ENCODE results near the gene JHY. TPM values are rescaled to one million over a fixed set of nuclear protein-coding genes. Genes with fewer than 3 reads are reported as not detected.

Gene JHY
- total RNA-seq, 1 donor from 2014 or later: 1.6 TPM

DNA sequence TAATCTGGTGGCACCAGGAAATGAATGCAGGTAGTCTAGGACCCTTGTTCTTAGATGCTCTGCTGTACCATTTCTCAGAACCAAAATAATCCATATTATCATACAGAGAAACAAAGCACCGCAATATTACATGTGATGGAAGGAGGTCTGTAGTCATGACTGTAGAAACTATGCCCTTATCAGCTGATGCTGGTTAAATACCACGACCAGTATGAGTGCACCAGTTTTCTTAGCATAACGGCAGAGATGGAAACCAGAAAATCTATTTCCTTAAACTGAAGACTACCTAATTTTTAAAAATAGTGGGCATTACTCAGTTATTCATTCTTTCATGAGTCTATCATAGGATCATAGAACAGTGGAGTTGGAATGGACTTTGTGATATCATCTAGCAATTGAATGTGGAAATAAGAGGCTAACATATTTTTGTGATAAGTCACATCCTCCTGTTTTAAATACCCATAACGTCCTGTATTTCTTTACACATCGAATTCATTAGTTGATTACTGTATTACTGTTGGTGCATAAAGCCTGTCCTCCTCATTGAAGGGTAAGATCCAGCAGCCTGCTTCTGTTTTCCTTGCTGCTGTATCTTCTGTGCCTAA is 15.1 kb downstream of the JHY start:
- peaks cover 2 to 4% (median 3%) of the 10 kb centered on the region in 3 donors for H3K27me3 ChIP-seq (ENCODE audit: control insufficient read depth in 3 of 3, insufficient read depth in 3 of 3, low read length in 3 of 3)
- H3K9ac ChIP-seq (ENCODE audit: low read depth in 1 of 3, low read length in 3 of 3): no peak overlapping the region
- H3K27ac ChIP-seq (ENCODE audit: low read depth, low read length): no peak overlapping the region
- H3K4me3 ChIP-seq (ENCODE audit: low read length in 3 of 3): no peak overlapping the region
- no peaks in the 10 kb centered on the region for H3K9me3 ChIP-seq (ENCODE audit: control insufficient read depth in 3 of 3, low read length in 3 of 3)
- no peaks in the 10 kb centered on the region for H3K36me3 ChIP-seq (ENCODE audit: control insufficient read depth in 3 of 3, insufficient read depth in 3 of 3, low read length in 3 of 3)
- no peaks in the 10 kb centered on the region for H3K4me1 ChIP-seq (ENCODE audit: control insufficient read depth in 3 of 3, insufficient read depth in 3 of 3, low read length in 3 of 3)

DNA sequence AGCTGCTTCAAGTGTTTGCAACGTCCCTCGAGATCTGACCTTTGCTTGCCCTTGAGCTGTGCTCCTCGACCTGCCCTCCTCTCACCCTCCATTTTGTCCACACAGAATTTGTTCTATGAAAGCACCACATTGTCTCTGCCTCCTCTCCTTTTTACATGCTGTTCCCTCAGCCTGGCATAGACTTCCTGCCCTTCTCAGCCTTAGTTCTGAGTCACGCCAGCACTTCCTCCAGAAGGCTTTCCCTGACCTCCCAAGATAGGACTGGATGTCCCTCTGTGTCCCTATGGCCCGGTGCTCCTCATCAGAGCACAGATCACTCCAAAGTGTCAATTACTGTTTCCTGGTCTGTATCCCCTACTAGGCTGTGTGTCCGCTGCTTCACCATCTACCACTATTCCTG is 16.2 kb downstream of the JHY start:
- Histone ChIP-seq H3K36me3 (ENCODE audit: control insufficient read depth in 3 of 3, insufficient read depth in 3 of 3, low read length in 3 of 3) (no peaks in the 10 kb centered on the region), H3K9ac (ENCODE audit: low read depth in 1 of 3, low read length in 3 of 3) (no peak overlapping the region)

GRCh38 chr11:122900587-122901202 is 18.1 kb downstream of the JHY start:
- Histone ChIP-seq H3K9me3 (ENCODE audit: control insufficient read depth in 3 of 3, low read length in 3 of 3) (no peaks in the 10 kb centered on the region), H3K27ac (ENCODE audit: low read depth, low read length) (no peak overlapping the region), H3K9ac (ENCODE audit: low read depth in 1 of 3, low read length in 3 of 3) (no peak overlapping the region), H3K4me1 (ENCODE audit: control insufficient read depth in 3 of 3, insufficient read depth in 3 of 3, low read length in 3 of 3) (no peaks in the 10 kb centered on the region), H3K27me3 (ENCODE audit: control insufficient read depth in 3 of 3, insufficient read depth in 3 of 3, low read length in 3 of 3) (peaks cover 0 to 4% (median 3%) of the 10 kb centered on the region in 3 donors), H3K36me3 (ENCODE audit: control insufficient read depth in 3 of 3, insufficient read depth in 3 of 3, low read length in 3 of 3) (no peaks in the 10 kb centered on the region), H3K4me3 (ENCODE audit: low read length in 3 of 3) (no peak overlapping the region)

More for the DNA sequence above, 16.2 kb downstream of the JHY start:
- H3K27me3 ChIP-seq (ENCODE audit: control insufficient read depth in 3 of 3, insufficient read depth in 3 of 3, low read length in 3 of 3): peaks cover 0 to 4% (median 3%) of the 10 kb centered on the region in 3 donors
- no peaks in the 10 kb centered on the region for H3K4me1 ChIP-seq (ENCODE audit: control insufficient read depth in 3 of 3, insufficient read depth in 3 of 3, low read length in 3 of 3)
- no peaks in the 10 kb centered on the region for H3K9me3 ChIP-seq (ENCODE audit: control insufficient read depth in 3 of 3, low read length in 3 of 3)
- no peak overlapping the region for H3K4me3 ChIP-seq (ENCODE audit: low read length in 3 of 3)
- H3K27ac ChIP-seq (ENCODE audit: low read depth, low read length): no peak overlapping the region

DNA sequence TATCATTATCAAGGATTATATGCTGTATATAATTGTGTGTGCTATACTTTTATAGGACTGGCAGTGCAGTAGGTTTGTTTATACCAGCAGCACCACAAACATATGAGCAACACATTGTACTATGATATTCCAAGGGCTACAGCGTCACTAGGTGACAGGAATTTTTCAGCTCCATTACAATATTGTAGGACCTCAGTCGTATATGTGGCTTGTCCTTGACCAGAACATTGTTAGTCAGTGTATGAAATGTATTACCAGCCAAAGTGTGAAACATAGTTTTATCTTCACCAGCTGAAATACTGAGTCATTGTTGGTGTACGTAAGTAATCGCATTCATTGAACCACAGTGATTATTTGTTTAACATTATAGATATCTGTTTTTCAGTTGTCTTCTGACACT is 20.4 kb downstream of the JHY start:
- H3K4me3 ChIP-seq (ENCODE audit: low read length in 3 of 3): no peak overlapping the region

GRCh38 chr11:122910775-122911174 is 28.2 kb downstream of the JHY start:
- Histone ChIP-seq H3K9ac (ENCODE audit: low read depth in 1 of 3, low read length in 3 of 3) (no peak overlapping the region), H3K4me3 (ENCODE audit: low read length in 3 of 3) (no peak overlapping the region), H3K27ac (ENCODE audit: low read depth, low read length) (no peak overlapping the region), H3K4me1 (ENCODE audit: control insufficient read depth in 3 of 3, insufficient read depth in 3 of 3, low read length in 3 of 3) (no peaks in the 10 kb centered on the region), H3K9me3 (ENCODE audit: control insufficient read depth in 3 of 3, low read length in 3 of 3) (no peaks in the 10 kb centered on the region), H3K27me3 (ENCODE audit: control insufficient read depth in 3 of 3, insufficient read depth in 3 of 3, low read length in 3 of 3) (no peaks in the 10 kb centered on the region), H3K36me3 (ENCODE audit: control insufficient read depth in 3 of 3, insufficient read depth in 3 of 3, low read length in 3 of 3) (no peaks in the 10 kb centered on the region)

More for the DNA sequence above, 20.4 kb downstream of the JHY start:
- Histone ChIP-seq H3K4me1 (ENCODE audit: control insufficient read depth in 3 of 3, insufficient read depth in 3 of 3, low read length in 3 of 3) (no peaks in the 10 kb centered on the region), H3K9ac (ENCODE audit: low read depth in 1 of 3, low read length in 3 of 3) (no peak overlapping the region), H3K9me3 (ENCODE audit: control insufficient read depth in 3 of 3, low read length in 3 of 3) (no peaks in the 10 kb centered on the region), H3K27ac (ENCODE audit: low read depth, low read length) (no peak overlapping the region), H3K27me3 (ENCODE audit: control insufficient read depth in 3 of 3, insufficient read depth in 3 of 3, low read length in 3 of 3) (peaks cover 0 to 4% (median 0%) of the 10 kb centered on the region in 3 donors), H3K36me3 (ENCODE audit: control insufficient read depth in 3 of 3, insufficient read depth in 3 of 3, low read length in 3 of 3) (no peaks in the 10 kb centered on the region)

DNA sequence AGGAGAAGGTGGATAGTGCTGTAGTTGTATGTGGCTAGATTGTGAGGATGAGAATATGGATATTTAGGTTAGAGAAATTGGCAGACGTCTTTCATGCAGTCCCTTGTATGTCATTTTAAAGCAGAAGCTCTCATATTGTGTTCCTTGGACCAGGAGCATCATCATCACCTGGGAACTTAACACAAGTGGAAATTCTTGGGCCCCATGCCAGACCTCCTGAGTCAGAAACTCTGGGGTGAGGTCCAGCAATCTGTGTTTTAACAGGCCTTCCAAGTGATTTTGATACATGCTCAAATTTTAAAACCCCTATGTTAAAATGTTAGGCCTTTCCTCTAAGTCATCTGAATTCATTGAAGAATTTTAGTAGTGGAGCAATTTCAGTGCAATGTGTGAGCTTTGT is 34.8 kb downstream of the JHY start:
- Histone ChIP-seq H3K36me3 (ENCODE audit: control insufficient read depth in 3 of 3, insufficient read depth in 3 of 3, low read length in 3 of 3) (no peaks in the 10 kb centered on the region), H3K9ac (ENCODE audit: low read depth in 1 of 3, low read length in 3 of 3) (no peak overlapping the region), H3K27me3 (ENCODE audit: control insufficient read depth in 3 of 3, insufficient read depth in 3 of 3, low read length in 3 of 3) (no peaks in the 10 kb centered on the region), H3K9me3 (ENCODE audit: control insufficient read depth in 3 of 3, low read length in 3 of 3) (no peaks in the 10 kb centered on the region), H3K27ac (ENCODE audit: low read depth, low read length) (no peak overlapping the region), H3K4me3 (ENCODE audit: low read length in 3 of 3) (no peak overlapping the region), H3K4me1 (ENCODE audit: control insufficient read depth in 3 of 3, insufficient read depth in 3 of 3, low read length in 3 of 3) (no peaks in the 10 kb centered on the region)

- Histone ChIP-seq H3K27ac (ENCODE audit: low read depth, low read length) (no peak overlapping the region), H3K9ac (ENCODE audit: low read depth in 1 of 3, low read length in 3 of 3) (no peak overlapping the region), H3K36me3 (ENCODE audit: control insufficient read depth in 3 of 3, insufficient read depth in 3 of 3, low read length in 3 of 3) (no peaks in the 10 kb centered on the region), H3K4me3 (ENCODE audit: low read length in 3 of 3) (no peak overlapping the region), H3K27me3 (ENCODE audit: control insufficient read depth in 3 of 3, insufficient read depth in 3 of 3, low read length in 3 of 3) (no peaks in the 10 kb centered on the region), H3K4me1 (ENCODE audit: control insufficient read depth in 3 of 3, insufficient read depth in 3 of 3, low read length in 3 of 3) (no peaks in the 10 kb centered on the region), H3K9me3 (ENCODE audit: control insufficient read depth in 3 of 3, low read length in 3 of 3) (no peaks in the 10 kb centered on the region)
These were observed 36.2 kb downstream of the JHY start for GRCh38 chr11:122918734-122919133.

DNA sequence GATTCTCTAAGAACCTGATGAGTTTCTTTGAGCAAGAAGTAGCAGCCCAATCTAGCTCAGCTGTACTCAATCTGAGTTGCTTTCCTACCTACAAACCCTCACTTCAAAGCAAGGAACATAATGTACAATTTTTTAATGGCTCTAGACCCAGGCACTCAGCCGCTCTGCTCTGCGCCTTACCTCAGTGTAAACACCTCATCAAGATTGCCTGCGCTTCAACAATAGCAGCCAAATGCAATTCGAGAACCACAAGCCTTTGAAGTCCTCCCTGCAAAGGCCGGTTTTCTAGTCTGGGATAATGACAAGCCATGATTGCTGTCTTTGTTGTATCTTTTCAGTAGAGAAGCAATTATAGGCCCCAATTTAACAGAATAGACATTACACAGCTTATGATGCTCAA is 38.0 kb downstream of the JHY start:
- Histone ChIP-seq H3K27ac (ENCODE audit: low read depth, low read length) (no peak overlapping the region), H3K4me3 (ENCODE audit: low read length in 3 of 3) (no peak overlapping the region), H3K9me3 (ENCODE audit: control insufficient read depth in 3 of 3, low read length in 3 of 3) (no peaks in the 10 kb centered on the region), H3K4me1 (ENCODE audit: control insufficient read depth in 3 of 3, insufficient read depth in 3 of 3, low read length in 3 of 3) (no peaks in the 10 kb centered on the region), H3K36me3 (ENCODE audit: control insufficient read depth in 3 of 3, insufficient read depth in 3 of 3, low read length in 3 of 3) (no peaks in the 10 kb centered on the region), H3K9ac (ENCODE audit: low read depth in 1 of 3, low read length in 3 of 3) (no peak overlapping the region), H3K27me3 (ENCODE audit: control insufficient read depth in 3 of 3, insufficient read depth in 3 of 3, low read length in 3 of 3) (no peaks in the 10 kb centered on the region)

- H3K36me3 ChIP-seq (ENCODE audit: control insufficient read depth in 3 of 3, insufficient read depth in 3 of 3, low read length in 3 of 3): no peaks in the 10 kb centered on the region
- no peak overlapping the region for H3K4me3 ChIP-seq (ENCODE audit: low read length in 3 of 3)
- no peak overlapping the region for H3K27ac ChIP-seq (ENCODE audit: low read depth, low read length)
- H3K4me1 ChIP-seq (ENCODE audit: control insufficient read depth in 3 of 3, insufficient read depth in 3 of 3, low read length in 3 of 3): no peaks in the 10 kb centered on the region
- no peak overlapping the region for H3K9ac ChIP-seq (ENCODE audit: low read depth in 1 of 3, low read length in 3 of 3)
- no peaks in the 10 kb centered on the region for H3K9me3 ChIP-seq (ENCODE audit: control insufficient read depth in 3 of 3, low read length in 3 of 3)
- no peaks in the 10 kb centered on the region for H3K27me3 ChIP-seq (ENCODE audit: control insufficient read depth in 3 of 3, insufficient read depth in 3 of 3, low read length in 3 of 3)
These were observed 40.3 kb downstream of the JHY start for GRCh38 chr11:122922893-122923292.

DNA sequence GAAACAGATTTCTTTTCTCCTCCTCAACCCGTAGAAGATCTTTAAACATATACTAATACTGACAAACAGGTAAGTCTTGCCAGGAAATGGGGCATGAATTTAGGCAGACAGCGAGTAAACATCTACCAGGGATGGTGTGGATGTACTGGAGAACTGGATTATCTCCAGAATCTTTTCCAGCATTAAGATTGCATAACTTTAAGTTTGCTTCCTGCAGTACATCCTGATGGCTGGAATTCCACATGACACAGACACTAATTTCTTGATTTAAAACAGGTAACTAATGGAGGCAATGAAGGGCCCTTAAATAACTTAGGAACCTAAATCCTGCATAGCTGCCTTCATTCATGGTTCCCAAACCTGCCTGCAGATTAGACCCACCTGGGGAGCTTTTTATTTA is 40.7 kb downstream of the JHY start:
- H3K36me3 ChIP-seq (ENCODE audit: control insufficient read depth in 3 of 3, insufficient read depth in 3 of 3, low read length in 3 of 3): no peaks in the 10 kb centered on the region
- H3K27ac ChIP-seq (ENCODE audit: low read depth, low read length): no peak overlapping the region
- H3K9ac ChIP-seq (ENCODE audit: low read depth in 1 of 3, low read length in 3 of 3): no peak overlapping the region
- no peak overlapping the region for H3K4me3 ChIP-seq (ENCODE audit: low read length in 3 of 3)
- no peaks in the 10 kb centered on the region for H3K27me3 ChIP-seq (ENCODE audit: control insufficient read depth in 3 of 3, insufficient read depth in 3 of 3, low read length in 3 of 3)
- no peaks in the 10 kb centered on the region for H3K4me1 ChIP-seq (ENCODE audit: control insufficient read depth in 3 of 3, insufficient read depth in 3 of 3, low read length in 3 of 3)
- no peaks in the 10 kb centered on the region for H3K9me3 ChIP-seq (ENCODE audit: control insufficient read depth in 3 of 3, low read length in 3 of 3)

All from skeletal muscle tissue (tissue), 4 donors.